Measurements from ENCODE around the gene TAPT1.

- TF ChIP-seq POLR2A (IDR thresholded peaks at IDR 0.05) = no peak
- TF ChIP-seq CTCF (IDR thresholded peaks at IDR 0.05) = no peak
Measured at GRCh38 chr4:16122308-16122711, 104.0 kb downstream of the TAPT1 start.

All from testis (tissue), 2 donors.